Amniotic stem cell (primary cell): ENCODE measurements around the gene INPP5E.

ENCODE experiments used
- DNase-seq: peaks from one replicate; lab custom pipeline; 2025; lab: John Stamatoyannopoulos, UW

Gene INPP5E

GRCh38 chr9:136403915-136404800 lies 35.5 kb downstream of the INPP5E start:
- DNase-seq, result no peak

DNA sequence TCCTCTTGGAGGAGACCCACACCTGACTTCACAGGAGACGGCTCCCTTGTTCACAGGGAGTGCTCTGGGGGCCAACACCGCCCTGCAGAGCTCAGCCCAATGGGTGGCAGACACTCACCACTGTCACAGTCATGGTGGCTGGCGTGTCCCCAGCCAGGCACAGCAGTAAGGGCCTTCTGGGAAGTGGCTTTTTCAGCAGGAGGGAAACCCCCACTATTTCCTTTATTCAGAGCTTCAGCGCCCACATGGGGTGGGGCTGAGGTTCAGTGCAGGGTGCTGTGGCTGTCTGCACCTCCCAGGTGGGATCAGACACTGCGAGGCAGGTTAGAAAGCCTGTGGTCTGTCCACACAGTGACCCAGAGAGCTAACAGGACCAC lies 36.1 kb downstream of the INPP5E start:
- DNase-seq, result no peak

DNA sequence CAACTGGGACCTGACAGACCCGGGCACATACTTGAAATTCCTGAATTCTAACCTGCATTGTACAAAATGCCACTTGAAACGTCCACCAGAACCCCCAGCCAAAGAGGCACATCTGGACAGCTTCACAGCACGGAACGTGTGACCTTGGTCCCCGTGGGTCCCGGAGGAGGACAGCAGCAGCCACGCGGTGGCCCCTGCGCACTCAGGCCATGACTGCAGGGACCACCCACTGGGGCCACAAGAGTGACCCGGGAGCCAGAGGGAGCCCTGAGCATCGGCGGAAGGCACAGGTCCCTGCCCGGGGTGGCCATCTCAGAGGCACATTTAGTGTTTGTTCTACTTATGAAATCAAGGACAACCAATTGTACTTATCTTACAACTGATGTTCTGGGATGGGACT lies 37.6 kb downstream of the INPP5E start:
- no peak for DNase-seq

GRCh38 chr9:136401173-136401922 lies 38.3 kb downstream of the INPP5E start:
- no peak for DNase-seq

DNA sequence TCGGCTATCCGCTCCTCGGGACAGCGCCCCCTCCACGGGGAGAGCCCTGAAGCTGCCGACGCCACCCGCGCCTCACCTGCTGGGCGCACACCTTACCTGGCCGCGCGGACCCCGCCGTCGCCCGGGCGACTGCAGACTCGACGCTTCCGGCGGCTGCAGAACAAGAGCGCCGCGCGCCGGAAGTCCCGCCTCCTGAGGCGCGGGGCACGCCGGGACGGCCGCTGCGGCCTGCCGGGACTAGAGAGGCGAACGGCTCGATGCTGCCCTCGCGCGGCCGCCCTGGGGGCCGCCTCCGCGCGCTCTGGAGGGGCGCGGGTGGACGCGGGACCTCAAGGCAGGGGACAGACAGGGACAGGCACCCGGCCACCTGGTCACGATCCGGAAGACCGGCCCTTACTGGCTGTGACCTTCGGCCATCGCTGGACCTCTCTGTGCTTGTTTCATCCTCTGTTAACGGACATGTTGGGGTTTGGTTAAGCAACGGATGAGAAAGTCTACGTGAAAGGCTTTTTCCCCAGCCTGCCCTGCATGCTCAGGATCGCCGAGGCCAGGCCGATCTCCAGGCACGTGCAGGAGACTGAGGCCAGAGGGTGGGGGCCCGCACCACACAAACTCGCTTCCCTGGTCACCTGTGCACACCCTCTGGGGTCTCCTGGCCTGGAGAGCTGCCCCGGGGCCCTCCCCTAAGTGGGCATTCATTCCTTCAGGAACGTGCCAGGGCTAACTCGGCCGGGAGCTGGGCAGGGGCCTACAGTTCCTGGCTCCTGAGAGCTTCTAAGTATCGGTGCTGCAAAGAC lies 39.4 kb downstream of the INPP5E start, which contains the start of gene SNAPC4:
TSS of gene SNAPC4 (minus strand) at position 133 of the 797 bp plus-strand sequence. CDS start 1,742 bp downstream, outside the sequence.
- DNase-seq, result peak; percentile 62

DNA sequence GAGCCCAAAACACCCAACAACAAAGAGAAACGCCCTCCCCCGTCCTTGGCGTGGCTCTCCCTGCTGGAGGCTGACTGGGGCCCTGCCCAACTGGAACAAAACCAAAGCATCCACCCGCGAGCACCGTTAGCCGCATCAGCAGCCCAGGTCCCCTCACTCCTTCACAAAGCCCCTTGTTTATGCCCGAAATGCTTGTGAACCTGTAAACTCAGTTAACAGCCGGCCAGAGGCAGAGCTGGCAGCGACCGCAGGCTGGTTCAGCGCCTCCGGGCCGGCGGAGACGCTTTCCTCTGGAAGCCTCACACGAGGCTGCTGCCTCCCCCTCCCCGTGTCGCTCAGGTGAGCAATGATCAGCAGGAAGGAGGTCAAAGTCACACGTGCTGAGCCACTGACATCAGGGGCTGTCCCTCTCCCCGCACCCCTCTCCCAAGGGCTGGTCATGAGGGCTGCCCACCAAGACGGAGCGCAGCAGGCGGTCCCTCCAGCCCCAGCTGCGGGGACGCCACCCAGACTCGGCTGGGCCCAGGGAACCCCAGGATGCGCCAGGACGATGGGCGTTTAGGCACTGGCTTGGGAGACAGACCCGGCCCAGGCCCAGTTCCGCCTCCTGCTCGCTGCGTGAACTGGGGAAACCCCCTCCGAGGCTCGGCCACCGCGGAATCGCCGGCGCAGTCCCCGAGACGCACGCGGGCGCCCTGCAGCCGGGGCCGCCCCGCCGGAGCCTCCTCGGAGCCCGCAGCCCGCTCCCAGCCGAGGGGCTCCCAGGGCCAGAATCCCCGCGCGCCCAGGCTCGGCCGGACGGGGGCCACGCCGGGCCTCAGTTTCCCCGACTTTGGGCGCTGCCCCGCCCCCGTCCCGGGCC lies 40.2 kb downstream of the INPP5E start:
- DNase-seq, result no peak

- DNase-seq, result no peak
These were observed 41.4 kb downstream of the INPP5E start for GRCh38 chr9:136398286-136398685.

DNA sequence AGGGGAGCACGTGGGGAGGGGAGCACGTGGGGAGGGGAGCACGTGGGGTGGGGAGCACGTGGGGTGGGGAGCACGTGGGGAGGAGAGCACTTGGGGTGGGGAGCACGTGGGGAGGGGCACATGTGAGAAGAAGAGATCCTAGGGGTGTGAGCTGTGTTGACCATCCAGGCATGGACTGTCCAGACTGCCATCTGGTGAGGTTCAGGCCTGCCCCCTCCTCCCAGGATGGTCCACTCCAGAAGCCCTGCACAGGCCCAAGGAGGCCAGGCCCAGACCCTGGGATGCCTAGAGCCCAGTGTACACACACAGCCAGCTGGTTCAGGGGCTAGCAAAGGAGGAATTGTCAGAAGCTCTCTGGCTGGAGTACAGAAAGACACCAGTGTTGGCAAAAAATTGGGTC lies 42.0 kb downstream of the INPP5E start:
- DNase-seq, result no peak

DNA sequence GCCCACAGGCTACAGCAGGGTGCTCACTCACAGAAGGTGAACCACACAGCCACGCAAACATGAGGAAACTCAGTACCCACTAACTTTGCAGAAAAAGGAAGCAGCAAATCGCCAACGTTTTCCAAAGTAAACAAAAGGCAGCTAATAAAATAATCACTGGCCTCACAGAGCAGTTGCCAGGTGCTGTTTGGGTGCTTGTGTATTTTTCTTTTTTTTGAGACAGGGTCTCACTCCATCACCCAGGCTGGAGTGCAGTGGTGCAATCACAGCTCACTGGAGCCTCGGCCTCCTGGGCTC lies 43.5 kb downstream of the INPP5E start:
- no peak for DNase-seq

DNA sequence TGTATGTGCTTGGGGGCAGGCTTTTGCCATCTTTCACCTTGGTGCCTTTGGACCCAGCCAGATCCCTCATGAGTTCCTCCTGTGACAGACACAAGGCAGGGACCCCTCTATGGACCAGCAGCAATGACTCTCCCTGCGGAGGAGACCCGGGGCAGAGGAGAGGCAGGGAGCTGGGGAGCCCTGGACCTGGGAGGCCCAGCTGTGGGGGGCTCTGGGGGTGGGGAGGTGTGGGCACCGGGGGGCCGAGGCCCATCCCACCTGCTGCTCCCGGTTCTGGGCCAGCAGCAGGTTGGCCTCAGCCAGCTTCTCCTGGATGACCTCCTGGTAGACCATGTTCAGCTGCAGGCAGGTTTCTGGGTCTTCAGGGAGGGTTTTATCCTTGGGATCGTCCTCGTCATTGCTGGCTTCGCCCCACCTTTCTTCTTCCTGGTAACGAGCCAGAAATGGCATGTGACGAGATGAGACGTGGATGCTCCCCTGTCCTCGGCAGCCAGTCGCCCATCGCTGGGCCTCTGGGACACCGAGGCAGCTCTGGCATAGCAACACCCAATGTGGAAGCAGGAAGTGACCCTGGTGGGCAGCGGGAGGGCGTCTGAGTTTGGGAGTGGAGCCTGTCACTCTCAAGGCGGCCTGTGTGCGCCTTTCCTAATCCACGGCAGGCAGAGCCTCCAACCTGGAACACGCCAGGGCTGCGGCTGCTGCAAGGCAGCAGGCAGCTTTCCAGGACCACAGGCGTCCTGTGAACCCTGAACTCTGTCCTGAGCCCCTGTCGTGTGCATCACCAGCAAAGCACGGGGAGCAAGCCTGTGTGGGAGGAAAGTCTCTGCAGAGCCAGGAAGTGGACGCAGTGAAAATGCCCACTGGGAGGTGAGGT lies 44.1 kb downstream of the INPP5E start:
- DNase-seq, result no peak

DNA sequence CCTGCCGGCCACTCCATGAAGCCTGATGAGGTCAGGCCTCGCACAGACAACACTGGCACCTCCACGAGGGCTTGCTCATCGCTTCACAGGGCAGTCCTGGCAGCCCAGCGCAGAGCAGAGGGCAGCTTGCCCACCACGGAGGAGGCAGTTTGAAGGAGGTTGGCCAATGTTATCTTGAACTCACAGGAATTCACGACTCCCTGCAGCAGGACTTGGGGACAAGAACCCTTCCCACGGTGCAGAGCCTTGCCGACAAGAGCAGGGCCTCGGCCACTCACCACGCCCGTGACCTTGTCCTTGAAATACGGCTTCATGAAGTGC lies 44.7 kb downstream of the INPP5E start:
- DNase-seq, result no peak

- DNase-seq, result no peak
These were observed 45.2 kb downstream of the INPP5E start for GRCh38 chr9:136394312-136395019.

- DNase-seq, result no peak
These were observed 46.1 kb downstream of the INPP5E start for GRCh38 chr9:136393531-136393930.

DNA sequence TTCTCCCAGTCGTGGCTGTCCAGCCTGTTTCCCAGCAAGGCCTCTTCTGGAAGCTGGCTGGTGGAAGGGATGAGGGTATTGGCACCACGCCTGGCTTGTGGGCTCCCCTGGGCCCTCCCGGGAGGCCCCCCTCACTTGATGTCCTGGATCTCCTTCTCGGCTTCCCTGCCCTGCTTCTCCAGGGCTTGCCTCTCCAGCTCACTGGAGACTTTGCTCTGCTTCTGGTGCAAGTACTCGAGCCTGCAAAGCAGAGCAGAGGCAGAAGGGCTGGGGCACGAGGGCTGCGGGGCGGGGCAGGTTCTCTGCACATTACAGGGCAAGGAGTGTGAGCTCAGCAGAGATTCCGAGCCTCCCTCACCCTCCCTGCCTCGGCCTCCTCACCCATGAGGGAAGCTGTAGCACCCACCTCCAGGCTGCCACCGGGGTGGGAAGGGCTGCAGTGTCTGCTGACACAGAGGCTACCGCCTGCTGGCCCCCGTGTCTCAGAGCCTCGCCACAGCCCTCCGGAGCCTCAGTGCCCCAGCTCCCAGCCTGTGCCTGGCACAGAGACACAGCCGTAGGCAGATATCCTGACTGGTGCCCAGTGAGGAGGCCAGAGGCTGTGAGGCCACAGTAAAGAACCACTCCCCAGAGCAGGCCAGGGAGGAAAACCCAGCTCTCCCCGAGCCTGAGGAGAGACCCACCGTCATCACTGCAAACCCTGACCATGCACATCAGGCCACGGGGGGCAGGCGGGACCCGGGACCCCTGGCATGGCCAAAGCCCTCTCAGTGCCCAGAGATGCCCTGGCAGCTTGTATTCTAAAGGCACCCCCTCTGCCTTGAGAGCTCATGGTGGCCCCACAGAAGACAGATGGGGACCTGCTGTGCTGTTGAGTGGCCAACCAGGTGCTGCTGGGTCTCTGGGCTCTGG lies 46.9 kb downstream of the INPP5E start:
- no peak for DNase-seq

DNA sequence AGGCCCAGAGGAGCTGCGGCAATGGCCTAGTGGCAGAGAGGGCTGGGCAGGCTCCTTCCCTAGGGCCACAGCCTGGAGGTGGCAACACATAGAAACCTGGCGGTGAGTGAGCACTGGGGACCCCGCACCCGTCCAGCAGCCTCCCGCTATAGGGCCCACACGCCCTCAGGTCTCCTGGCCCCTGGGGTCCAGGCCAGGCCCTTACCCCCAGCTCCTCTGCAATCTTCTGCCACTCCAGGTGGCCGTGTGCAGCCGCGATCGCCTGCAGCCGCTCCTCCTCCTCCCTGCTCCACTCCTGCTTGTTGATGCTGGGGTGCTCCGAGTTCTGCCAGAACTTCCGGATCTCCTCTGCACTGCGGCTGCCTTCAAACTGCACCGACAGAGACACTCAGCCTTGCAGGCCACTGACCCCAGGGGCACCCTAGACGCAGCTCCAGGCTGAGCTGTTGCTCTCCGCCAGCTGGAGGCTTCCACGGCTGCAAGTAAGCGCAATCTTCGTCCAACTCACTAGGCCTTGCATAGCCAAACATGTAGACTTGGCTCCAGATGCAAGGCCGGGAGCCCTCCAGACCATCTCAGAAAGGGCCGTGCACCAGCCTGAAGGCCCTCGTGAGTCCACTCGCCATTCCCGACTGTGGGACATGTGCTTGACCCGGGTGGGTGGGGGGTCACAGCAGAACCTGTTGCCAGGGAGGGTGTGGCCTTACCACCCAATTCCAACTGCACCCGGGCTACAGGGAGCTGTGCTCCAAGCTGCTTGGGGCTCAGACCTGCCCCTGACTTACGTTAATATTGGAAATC lies 47.7 kb downstream of the INPP5E start:
- no peak for DNase-seq

- DNase-seq, result no peak
These were observed 50.2 kb downstream of the INPP5E start for GRCh38 chr9:136389396-136389795.

- no peak for DNase-seq
These were observed 52.4 kb downstream of the INPP5E start for GRCh38 chr9:136387217-136387616.

DNA sequence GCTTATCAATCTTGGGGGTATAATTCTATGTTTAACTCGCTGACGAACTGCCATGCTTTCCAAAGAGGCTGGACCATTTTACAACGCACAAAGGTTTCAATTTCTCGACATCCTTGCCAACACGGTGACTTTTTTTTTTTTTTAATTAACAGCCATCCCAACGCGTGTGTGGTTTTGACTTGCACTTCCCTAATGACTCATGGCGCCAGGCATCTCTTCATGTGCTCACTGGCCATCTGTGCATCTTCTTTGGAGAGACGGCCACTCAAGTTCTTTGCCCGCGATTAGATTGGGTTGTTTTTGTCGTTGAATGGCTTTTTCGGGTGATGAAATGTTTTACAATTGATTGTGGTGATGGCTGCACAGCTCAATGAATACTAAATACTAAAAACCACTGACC lies 53.6 kb downstream of the INPP5E start:
- no peak for DNase-seq
